Measurements from ENCODE around the gene RETREG3.

Gene RETREG3

GRCh38 chr17:42577532-42578281, 31.5 kb downstream of the RETREG3 start, which contains the start of gene PSMC3IP:
Gene PSMC3IP (minus strand): TSS chr17:42577729. CDS start chr17:42577686, 43 bp downstream.
- ATAC-seq (ENCODE audit: insufficient read depth, low read depth) (peak; percentile 88), DNase-seq (peak; percentile 94)
- peak within 1 kb of the TSS; percentile 89 to 92 for H3K4me3 ChIP-seq (ENCODE audit: low read depth in 1 of 2, low read length in 2 of 2)
- peaks cover 65% of the 10 kb centered on the region for H3K79me2 ChIP-seq (ENCODE audit: insufficient read depth, low read length)
- peak within 1 kb of the TSS; percentile 87 for H3K27ac ChIP-seq (ENCODE audit: low read length)
- H2AFZ ChIP-seq (ENCODE audit: low read depth, low read length), result peak within 1 kb of the TSS; percentile 95
- H3K9ac ChIP-seq (ENCODE audit: low read depth, low read length), result peak within 1 kb of the TSS; percentile 76
- H3K4me2 ChIP-seq (ENCODE audit: insufficient read depth, low read length), result peak within 1 kb of the TSS; percentile 74
- TF ChIP-seq EZH2 (IDR thresholded peaks at IDR 0.05; ENCODE audit: borderline replicate concordance, low read depth, low read length, severe bottlenecking) (no peak), CTCF (IDR thresholded peaks at IDR 0.05; ENCODE audit: borderline replicate concordance, extremely low read depth, low read length, poor library complexity, severe bottlenecking) (peak; percentile 60)
- H3K27me3 ChIP-seq (ENCODE audit: insufficient read depth, low read length, poor library complexity), result no peaks in the 10 kb centered on the region
- peaks cover 57% of the 10 kb centered on the region for H3K4me1 ChIP-seq (ENCODE audit: insufficient read depth, low read length)
- peaks cover 7% of the 10 kb centered on the region; the same call in 1 of the 2 replicates for H4K20me1 ChIP-seq (ENCODE audit: insufficient read depth, low read length)
- no peaks in the 10 kb centered on the region for H3K9me3 ChIP-seq (ENCODE audit: insufficient read depth, low read length, severe bottlenecking)
- H3K36me3 ChIP-seq (ENCODE audit: insufficient read depth, low read length), result peaks cover 67% of the 10 kb centered on the region

DNA sequence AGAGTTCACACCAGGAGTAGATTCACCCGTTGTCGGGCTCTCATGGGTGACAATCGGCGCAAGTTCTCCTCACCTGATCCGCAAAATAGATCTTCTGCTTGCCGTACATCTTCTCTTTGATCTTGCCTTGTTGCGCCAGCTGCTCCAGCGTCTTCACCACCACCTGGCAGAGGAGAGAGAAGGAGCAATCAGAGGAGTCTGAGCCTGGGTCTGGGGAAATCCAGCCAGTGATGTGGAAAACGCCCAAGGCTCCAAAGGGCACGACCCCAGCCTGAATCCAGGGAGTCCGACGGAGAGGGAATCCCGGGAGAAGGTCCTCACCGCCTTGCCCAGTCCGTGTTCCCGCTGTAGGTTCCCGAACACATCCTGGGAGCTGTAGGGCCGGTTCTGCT, 32.0 kb downstream of the RETREG3 start:
- Histone ChIP-seq H3K4me2 (ENCODE audit: insufficient read depth, low read length) (peak overlapping the region; percentile 74), H2AFZ (ENCODE audit: low read depth, low read length) (peak overlapping the region; percentile 95), H3K79me2 (ENCODE audit: insufficient read depth, low read length) (peaks cover 70% of the 10 kb centered on the region), H3K27me3 (ENCODE audit: insufficient read depth, low read length, poor library complexity) (no peaks in the 10 kb centered on the region), H3K9me3 (ENCODE audit: insufficient read depth, low read length, severe bottlenecking) (no peaks in the 10 kb centered on the region), H4K20me1 (ENCODE audit: insufficient read depth, low read length) (peaks cover 9% of the 10 kb centered on the region; the same call in 1 of the 2 replicates), H3K27ac (ENCODE audit: low read length) (peak overlapping the region; percentile 81), H3K36me3 (ENCODE audit: insufficient read depth, low read length) (peaks cover 67% of the 10 kb centered on the region), H3K4me1 (ENCODE audit: insufficient read depth, low read length) (peaks cover 57% of the 10 kb centered on the region), H3K4me3 (ENCODE audit: low read depth in 1 of 2, low read length in 2 of 2) (peak overlapping the region; percentile 89 to 92), H3K9ac (ENCODE audit: low read depth, low read length) (peak overlapping the region; percentile 76)
- ATAC-seq (ENCODE audit: insufficient read depth, low read depth) (peak; percentile 43), DNase-seq (peak; percentile 57)
- no peak for TF ChIP-seq CTCF (IDR thresholded peaks at IDR 0.05; ENCODE audit: borderline replicate concordance, extremely low read depth, low read length, poor library complexity, severe bottlenecking)

- no peak for ATAC-seq (ENCODE audit: insufficient read depth, low read depth)
- TF ChIP-seq EZH2 (IDR thresholded peaks at IDR 0.05; ENCODE audit: borderline replicate concordance, low read depth, low read length, severe bottlenecking) (no peak), CTCF (IDR thresholded peaks at IDR 0.05; ENCODE audit: borderline replicate concordance, extremely low read depth, low read length, poor library complexity, severe bottlenecking) (no peak)
- DNase-seq, result no peak
- Histone ChIP-seq H3K27me3 (ENCODE audit: insufficient read depth, low read length, poor library complexity) (no peaks in the 10 kb centered on the region), H3K27ac (ENCODE audit: low read length) (no peak overlapping the region), H3K36me3 (ENCODE audit: insufficient read depth, low read length) (peaks cover 70% of the 10 kb centered on the region), H4K20me1 (ENCODE audit: insufficient read depth, low read length) (peaks cover 14% of the 10 kb centered on the region; the same call in 1 of the 2 replicates), H3K79me2 (ENCODE audit: insufficient read depth, low read length) (peaks cover 86% of the 10 kb centered on the region), H3K9me3 (ENCODE audit: insufficient read depth, low read length, severe bottlenecking) (no peaks in the 10 kb centered on the region), H3K4me2 (ENCODE audit: insufficient read depth, low read length) (0 out of 2 replicates have a peak overlapping the region, but pooled peaks have one; percentile 2), H3K4me1 (ENCODE audit: insufficient read depth, low read length) (peaks cover 58% of the 10 kb centered on the region), H3K9ac (ENCODE audit: low read depth, low read length) (no peak overlapping the region), H2AFZ (ENCODE audit: low read depth, low read length) (no peak overlapping the region), H3K4me3 (ENCODE audit: low read depth in 1 of 2, low read length in 2 of 2) (no peak overlapping the region)
Observed at GRCh38 chr17:42574463-42574862, 34.7 kb downstream of the RETREG3 start.
